Measurements from ENCODE around the gene KLHDC4. TPM values are rescaled to one million over a fixed set of nuclear protein-coding genes. Genes with fewer than 3 reads are reported as not detected.

The KLHDC4 gene
- polyA plus RNA-seq, 5 donors: 29.0 to 40.1 (median 37.2) TPM

GRCh38 chr16:87702325-87702811 is 63.4 kb downstream of the KLHDC4 start:
- DNase-seq: no peak

GRCh38 chr16:87701505-87701921 is 64.3 kb downstream of the KLHDC4 start:
- no peak for DNase-seq

GRCh38 chr16:87701078-87701460 is 64.7 kb downstream of the KLHDC4 start:
- no peak for DNase-seq

- DNase-seq: no peak
These were observed 65.2 kb downstream of the KLHDC4 start for GRCh38 chr16:87700406-87701077.

- DNase-seq: no peak
These were observed 67.0 kb downstream of the KLHDC4 start for GRCh38 chr16:87698676-87699199.

- no peak for DNase-seq
These were observed 67.5 kb downstream of the KLHDC4 start for GRCh38 chr16:87698241-87698640.

- no peak for DNase-seq
These were observed 68.0 kb downstream of the KLHDC4 start for GRCh38 chr16:87697792-87698191.

GRCh38 chr16:87697256-87697655 is 68.5 kb downstream of the KLHDC4 start:
- no peak for DNase-seq

GRCh38 chr16:87696726-87697125 is 69.1 kb downstream of the KLHDC4 start:
- DNase-seq: no peak

- no peak for DNase-seq
These were observed 70.3 kb downstream of the KLHDC4 start for GRCh38 chr16:87695534-87695933.

- no peak for DNase-seq
These were observed 71.2 kb downstream of the KLHDC4 start for GRCh38 chr16:87694441-87695125.

- DNase-seq: no peak
These were observed 72.0 kb downstream of the KLHDC4 start for GRCh38 chr16:87693827-87694226.

GRCh38 chr16:87692756-87693155 is 73.0 kb downstream of the KLHDC4 start:
- DNase-seq: no peak

GRCh38 chr16:87692176-87692575 is 73.6 kb downstream of the KLHDC4 start:
- DNase-seq: no peak

GRCh38 chr16:87691686-87692079 is 74.1 kb downstream of the KLHDC4 start:
- no peak for DNase-seq

GRCh38 chr16:87690911-87691685 is 74.7 kb downstream of the KLHDC4 start:
- DNase-seq: no peak

GRCh38 chr16:87689956-87690465 is 75.8 kb downstream of the KLHDC4 start:
- DNase-seq: no peak

GRCh38 chr16:87688876-87689815 is 76.6 kb downstream of the KLHDC4 start:
- DNase-seq: no peak

- no peak for DNase-seq
These were observed 77.7 kb downstream of the KLHDC4 start for GRCh38 chr16:87687998-87688529.

- DNase-seq: no peak
These were observed 78.5 kb downstream of the KLHDC4 start for GRCh38 chr16:87687126-87687910.

Measured in right lung (tissue), 5 donors.